ENCODE data around the gene GBA3. TPM values are rescaled to one million over a fixed set of nuclear protein-coding genes. Genes with fewer than 3 reads are reported as not detected.

The GBA3 gene
- total and polyA plus RNA-seq, 2 experiments from 2014 or later: not detected

DNA sequence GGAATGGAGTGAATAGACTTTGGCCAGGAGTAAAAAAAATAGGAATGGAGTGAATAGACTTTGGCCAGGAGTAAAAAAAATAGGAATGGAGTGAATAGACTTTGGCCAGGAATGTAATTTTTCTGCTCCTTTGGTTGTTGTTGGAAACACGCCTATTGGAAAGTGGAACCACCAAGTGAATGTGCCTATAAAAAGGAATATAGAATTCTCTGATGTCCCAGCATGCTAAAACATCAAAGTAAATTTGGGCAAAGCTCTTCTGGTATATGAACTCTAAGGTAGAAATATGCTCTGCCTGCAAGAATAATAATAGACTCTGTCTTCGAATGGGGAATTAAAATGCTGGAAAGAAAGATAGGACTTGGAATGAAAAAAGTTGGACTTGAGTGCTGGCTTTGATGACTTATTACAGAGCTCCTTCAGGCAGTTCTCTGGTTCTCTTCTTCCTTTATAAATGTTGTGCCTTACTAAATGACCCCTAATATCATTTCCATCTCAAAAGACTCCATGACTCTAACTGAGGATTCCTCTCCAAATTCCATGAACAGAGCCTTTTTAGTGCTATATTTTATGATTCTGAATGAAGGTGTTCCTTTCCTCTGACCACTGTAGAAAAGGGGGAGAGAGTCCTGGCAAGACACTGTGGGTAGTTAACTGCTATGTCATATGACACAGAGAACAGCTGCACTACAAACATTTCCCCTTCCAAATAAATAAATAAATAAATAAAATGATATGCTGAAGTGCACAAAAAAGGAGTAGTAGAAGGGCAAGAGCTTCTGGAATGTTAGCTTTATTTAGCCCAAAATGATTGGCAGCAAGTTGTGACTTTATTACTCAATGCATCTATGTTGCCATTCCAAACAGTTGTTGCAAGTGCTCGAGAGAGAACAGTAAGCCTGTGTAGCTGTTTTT lies 13.5 kb upstream of the GBA3 start:
- Mint-ChIP-seq H3K4me1 (peaks cover 15% of the 10 kb centered on the region), H3K9me3 (no peaks in the 10 kb centered on the region), H3K27me3 (ENCODE audit: insufficient read depth, low read depth, poor library complexity) (peaks cover 3% of the 10 kb centered on the region), H3K27ac (no peak overlapping the region), H3K36me3 (ENCODE audit: low read depth) (no peaks in the 10 kb centered on the region), H3K4me3 (no peak overlapping the region)
- Histone ChIP-seq H3K4me2 (no peak overlapping the region), H3K9me2 (ENCODE audit: insufficient read depth) (peaks cover 4% of the 10 kb centered on the region; the same call in 1 of the 2 replicates), H3K27ac (ENCODE audit: low read depth) (no peak overlapping the region), H2AFZ (no peak overlapping the region), H3K36me3 (ENCODE audit: insufficient read depth) (no peaks in the 10 kb centered on the region), H3K4me3 (no peak overlapping the region), H3F3A (replicated peaks; ENCODE audit: low read depth) (no peaks in the 10 kb centered on the region), H3K79me2 (replicated peaks; ENCODE audit: insufficient read depth) (no peaks in the 10 kb centered on the region), H3K4me1 (ENCODE audit: insufficient read depth) (peaks cover 15% of the 10 kb centered on the region), H3K27me3 (ENCODE audit: insufficient read depth) (no peaks in the 10 kb centered on the region), H4K20me1 (replicated peaks; ENCODE audit: insufficient read depth) (no peaks in the 10 kb centered on the region)
- TF ChIP-seq EZH2 (IDR thresholded peaks at IDR 0.05; ENCODE audit: low read depth, unreplicated experiment) (no peak), JUNB (IDR thresholded peaks at IDR 0.05; ENCODE audit: unreplicated experiment) (no peak), POLR2AphosphoS5 (IDR thresholded peaks at IDR 0.05; ENCODE audit: low read depth) (no peak), EZH2phosphoT487 (IDR thresholded peaks at IDR 0.05; ENCODE audit: unreplicated experiment) (no peak)
- TF ChIP-seq, protein P1, sequence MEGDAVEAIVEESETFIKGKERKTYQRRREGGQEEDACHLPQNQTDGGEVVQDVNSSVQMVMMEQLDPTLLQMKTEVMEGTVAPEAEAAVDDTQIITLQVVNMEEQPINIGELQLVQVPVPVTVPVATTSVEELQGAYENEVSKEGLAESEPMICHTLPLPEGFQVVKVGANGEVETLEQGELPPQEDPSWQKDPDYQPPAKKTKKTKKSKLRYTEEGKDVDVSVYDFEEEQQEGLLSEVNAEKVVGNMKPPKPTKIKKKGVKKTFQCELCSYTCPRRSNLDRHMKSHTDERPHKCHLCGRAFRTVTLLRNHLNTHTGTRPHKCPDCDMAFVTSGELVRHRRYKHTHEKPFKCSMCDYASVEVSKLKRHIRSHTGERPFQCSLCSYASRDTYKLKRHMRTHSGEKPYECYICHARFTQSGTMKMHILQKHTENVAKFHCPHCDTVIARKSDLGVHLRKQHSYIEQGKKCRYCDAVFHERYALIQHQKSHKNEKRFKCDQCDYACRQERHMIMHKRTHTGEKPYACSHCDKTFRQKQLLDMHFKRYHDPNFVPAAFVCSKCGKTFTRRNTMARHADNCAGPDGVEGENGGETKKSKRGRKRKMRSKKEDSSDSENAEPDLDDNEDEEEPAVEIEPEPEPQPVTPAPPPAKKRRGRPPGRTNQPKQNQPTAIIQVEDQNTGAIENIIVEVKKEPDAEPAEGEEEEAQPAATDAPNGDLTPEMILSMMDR (conservative IDR thresholded peaks at IDR 0.05; ENCODE audit: low read depth in 2 of 2): no peak
- TF ChIP-seq, protein P2, sequence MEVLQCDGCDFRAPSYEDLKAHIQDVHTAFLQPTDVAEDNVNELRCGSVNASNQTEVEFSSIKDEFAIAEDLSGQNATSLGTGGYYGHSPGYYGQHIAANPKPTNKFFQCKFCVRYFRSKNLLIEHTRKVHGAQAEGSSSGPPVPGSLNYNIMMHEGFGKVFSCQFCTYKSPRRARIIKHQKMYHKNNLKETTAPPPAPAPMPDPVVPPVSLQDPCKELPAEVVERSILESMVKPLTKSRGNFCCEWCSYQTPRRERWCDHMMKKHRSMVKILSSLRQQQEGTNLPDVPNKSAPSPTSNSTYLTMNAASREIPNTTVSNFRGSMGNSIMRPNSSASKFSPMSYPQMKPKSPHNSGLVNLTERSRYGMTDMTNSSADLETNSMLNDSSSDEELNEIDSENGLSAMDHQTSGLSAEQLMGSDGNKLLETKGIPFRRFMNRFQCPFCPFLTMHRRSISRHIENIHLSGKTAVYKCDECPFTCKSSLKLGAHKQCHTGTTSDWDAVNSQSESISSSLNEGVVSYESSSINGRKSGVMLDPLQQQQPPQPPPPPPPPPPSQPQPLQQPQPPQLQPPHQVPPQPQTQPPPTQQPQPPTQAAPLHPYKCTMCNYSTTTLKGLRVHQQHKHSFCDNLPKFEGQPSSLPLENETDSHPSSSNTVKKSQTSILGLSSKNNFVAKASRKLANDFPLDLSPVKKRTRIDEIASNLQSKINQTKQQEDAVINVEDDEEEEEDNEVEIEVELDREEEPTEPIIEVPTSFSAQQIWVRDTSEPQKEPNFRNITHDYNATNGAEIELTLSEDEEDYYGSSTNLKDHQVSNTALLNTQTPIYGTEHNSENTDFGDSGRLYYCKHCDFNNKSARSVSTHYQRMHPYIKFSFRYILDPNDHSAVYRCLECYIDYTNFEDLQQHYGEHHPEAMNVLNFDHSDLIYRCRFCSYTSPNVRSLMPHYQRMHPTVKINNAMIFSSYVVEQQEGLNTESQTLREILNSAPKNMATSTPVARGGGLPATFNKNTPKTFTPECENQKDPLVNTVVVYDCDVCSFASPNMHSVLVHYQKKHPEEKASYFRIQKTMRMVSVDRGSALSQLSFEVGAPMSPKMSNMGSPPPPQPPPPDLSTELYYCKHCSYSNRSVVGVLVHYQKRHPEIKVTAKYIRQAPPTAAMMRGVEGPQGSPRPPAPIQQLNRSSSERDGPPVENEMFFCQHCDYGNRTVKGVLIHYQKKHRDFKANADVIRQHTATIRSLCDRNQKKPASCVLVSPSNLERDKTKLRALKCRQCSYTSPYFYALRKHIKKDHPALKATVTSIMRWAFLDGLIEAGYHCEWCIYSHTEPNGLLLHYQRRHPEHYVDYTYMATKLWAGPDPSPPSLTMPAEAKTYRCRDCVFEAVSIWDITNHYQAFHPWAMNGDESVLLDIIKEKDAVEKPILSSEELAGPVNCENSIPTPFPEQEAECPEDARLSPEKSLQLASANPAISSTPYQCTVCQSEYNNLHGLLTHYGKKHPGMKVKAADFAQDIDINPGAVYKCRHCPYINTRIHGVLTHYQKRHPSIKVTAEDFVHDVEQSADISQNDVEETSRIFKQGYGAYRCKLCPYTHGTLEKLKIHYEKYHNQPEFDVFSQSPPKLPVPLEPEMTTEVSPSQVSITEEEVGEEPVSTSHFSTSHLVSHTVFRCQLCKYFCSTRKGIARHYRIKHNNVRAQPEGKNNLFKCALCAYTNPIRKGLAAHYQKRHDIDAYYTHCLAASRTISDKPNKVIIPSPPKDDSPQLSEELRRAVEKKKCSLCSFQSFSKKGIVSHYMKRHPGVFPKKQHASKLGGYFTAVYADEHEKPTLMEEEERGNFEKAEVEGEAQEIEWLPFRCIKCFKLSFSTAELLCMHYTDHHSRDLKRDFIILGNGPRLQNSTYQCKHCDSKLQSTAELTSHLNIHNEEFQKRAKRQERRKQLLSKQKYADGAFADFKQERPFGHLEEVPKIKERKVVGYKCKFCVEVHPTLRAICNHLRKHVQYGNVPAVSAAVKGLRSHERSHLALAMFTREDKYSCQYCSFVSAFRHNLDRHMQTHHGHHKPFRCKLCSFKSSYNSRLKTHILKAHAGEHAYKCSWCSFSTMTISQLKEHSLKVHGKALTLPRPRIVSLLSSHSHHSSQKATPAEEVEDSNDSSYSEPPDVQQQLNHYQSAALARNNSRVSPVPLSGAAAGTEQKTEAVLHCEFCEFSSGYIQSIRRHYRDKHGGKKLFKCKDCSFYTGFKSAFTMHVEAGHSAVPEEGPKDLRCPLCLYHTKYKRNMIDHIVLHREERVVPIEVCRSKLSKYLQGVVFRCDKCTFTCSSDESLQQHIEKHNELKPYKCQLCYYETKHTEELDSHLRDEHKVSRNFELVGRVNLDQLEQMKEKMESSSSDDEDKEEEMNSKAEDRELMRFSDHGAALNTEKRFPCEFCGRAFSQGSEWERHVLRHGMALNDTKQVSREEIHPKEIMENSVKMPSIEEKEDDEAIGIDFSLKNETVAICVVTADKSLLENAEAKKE (CRISPR knock-in tag; IDR thresholded peaks at IDR 0.05): no peak
- TF ChIP-seq, protein P3, sequence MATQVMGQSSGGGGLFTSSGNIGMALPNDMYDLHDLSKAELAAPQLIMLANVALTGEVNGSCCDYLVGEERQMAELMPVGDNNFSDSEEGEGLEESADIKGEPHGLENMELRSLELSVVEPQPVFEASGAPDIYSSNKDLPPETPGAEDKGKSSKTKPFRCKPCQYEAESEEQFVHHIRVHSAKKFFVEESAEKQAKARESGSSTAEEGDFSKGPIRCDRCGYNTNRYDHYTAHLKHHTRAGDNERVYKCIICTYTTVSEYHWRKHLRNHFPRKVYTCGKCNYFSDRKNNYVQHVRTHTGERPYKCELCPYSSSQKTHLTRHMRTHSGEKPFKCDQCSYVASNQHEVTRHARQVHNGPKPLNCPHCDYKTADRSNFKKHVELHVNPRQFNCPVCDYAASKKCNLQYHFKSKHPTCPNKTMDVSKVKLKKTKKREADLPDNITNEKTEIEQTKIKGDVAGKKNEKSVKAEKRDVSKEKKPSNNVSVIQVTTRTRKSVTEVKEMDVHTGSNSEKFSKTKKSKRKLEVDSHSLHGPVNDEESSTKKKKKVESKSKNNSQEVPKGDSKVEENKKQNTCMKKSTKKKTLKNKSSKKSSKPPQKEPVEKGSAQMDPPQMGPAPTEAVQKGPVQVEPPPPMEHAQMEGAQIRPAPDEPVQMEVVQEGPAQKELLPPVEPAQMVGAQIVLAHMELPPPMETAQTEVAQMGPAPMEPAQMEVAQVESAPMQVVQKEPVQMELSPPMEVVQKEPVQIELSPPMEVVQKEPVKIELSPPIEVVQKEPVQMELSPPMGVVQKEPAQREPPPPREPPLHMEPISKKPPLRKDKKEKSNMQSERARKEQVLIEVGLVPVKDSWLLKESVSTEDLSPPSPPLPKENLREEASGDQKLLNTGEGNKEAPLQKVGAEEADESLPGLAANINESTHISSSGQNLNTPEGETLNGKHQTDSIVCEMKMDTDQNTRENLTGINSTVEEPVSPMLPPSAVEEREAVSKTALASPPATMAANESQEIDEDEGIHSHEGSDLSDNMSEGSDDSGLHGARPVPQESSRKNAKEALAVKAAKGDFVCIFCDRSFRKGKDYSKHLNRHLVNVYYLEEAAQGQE (IDR thresholded peaks at IDR 0.05; ENCODE audit: unreplicated experiment): no peak
- ATAC-seq: no peak
- DNase-seq (ENCODE audit: low spot score): no peak
